Naive thymus-derived CD8-positive, alpha-beta T cell (primary cell): ENCODE results near the gene CYP1B1. TPM values are rescaled to one million over a fixed set of nuclear protein-coding genes. Genes with fewer than 3 reads are reported as not detected.

Source experiments
- ATAC-seq, 2 donors: fragments of 150-1000 bp; cut with Tn5 transposase in 1 of 2; sonication (Bioruptor Pico), chemical (Tn5 transposase) in 1 of 2; 1 replicate in 1 of 2; 2 replicates in 1 of 2; pipeline ENCODE4 v1.10.0; 2021; ENCODE audit warnings: mild to moderate bottlenecking in 2 of 2, moderate library complexity in 2 of 2
- POLR2A ChIA-PET: fragments of 350-600 bp; sonication (Branson Sonifier 250); formaldehyde crosslinking; loops from one replicate; lab custom pipeline; 2021; ENCODE audit warnings: antibody characterized with exemption; lab: Charles Lee
- DNase-seq, 10 donors: peaks; one replicate each; pipeline versions ENCODE4 v3.0.0 to v3.0.0-alpha.2; 2020 to 2022
- H3K27ac Mint-ChIP-seq, 10 donors: one replicate each; pipeline ENCODE4 v1.8.0; 2020 to 2022; ENCODE audit warnings: mild to moderate bottlenecking in 10 of 10, mixed read lengths in 10 of 10, moderate library complexity in 4 of 10, inconsistent platforms in 1 of 10
- H3K27me3 Mint-ChIP-seq, 5 donors: one replicate each; pipeline ENCODE4 v1.8.0; 2021 to 2022; ENCODE audit warnings: mixed read lengths in 5 of 5
- H3K36me3 Mint-ChIP-seq, 3 donors: one replicate each; pipeline ENCODE4 v1.8.0; 2020 to 2022; ENCODE audit warnings: mixed read lengths in 3 of 3, mild to moderate bottlenecking in 2 of 3, inconsistent platforms in 1 of 3
- H3K4me1 Mint-ChIP-seq, 4 donors: one replicate each; pipeline ENCODE4 v1.8.0; 2021 to 2022; ENCODE audit warnings: mixed read lengths in 4 of 4
- H3K4me3 Mint-ChIP-seq, 10 donors: one replicate each; pipeline ENCODE4 v1.8.0; 2020 to 2022; ENCODE audit warnings: mild to moderate bottlenecking in 10 of 10, mixed read lengths in 10 of 10, moderate library complexity in 6 of 10, inconsistent platforms in 1 of 10
- H3K9me3 Mint-ChIP-seq, 9 donors: one replicate each; pipeline ENCODE4 v1.8.0; 2020 to 2022; ENCODE audit warnings: mixed read lengths in 9 of 9, mild to moderate bottlenecking in 3 of 9, inconsistent platforms in 1 of 9, moderate library complexity in 1 of 9
- polyA plus RNA-seq, 3 donors: library from polyadenylated mRNA; unstranded; fragments of 300-500 nt; fragmentation: Illumina TruSeq; gene quantifications; one replicate each; pipeline ENCODE4 v1.2.3, GENCODE V29; 2021
- total RNA-seq, 8 experiments: library from RNA in 2 of 8; stranded (reverse) in 2 of 8; gene quantifications; one replicate each; pipeline ENCODE4 v1.2.3 and lab custom pipeline; 2021 to 2026

The CYP1B1 gene
- total and polyA plus RNA-seq, 5 experiments from 2014 or later: 0.10 to 3.9 (median 1.2) TPM; not detected in 1

GRCh38 chr2:38080346-38080745 lies 4.4 kb upstream of the CYP1B1 start:
- peaks cover 0 to 11% (median 6%) of the 10 kb centered on the region in 4 donors for H3K4me1 Mint-ChIP-seq
- DNase-seq: no peak
- peaks cover 19 to 75% (median 48%) of the 10 kb centered on the region in 5 donors for H3K27me3 Mint-ChIP-seq
- H3K36me3 Mint-ChIP-seq: no peaks in the 10 kb centered on the region
- ATAC-seq: no peak
- POLR2A ChIA-PET: no interaction called here
- no peak overlapping the region for H3K27ac Mint-ChIP-seq
- no peak overlapping the region for H3K4me3 Mint-ChIP-seq
- H3K9me3 Mint-ChIP-seq: no peaks in the 10 kb centered on the region

- ATAC-seq: no peak
- H3K27ac Mint-ChIP-seq: no peak overlapping the region
- no peaks in the 10 kb centered on the region for H3K36me3 Mint-ChIP-seq
- H3K9me3 Mint-ChIP-seq: no peaks in the 10 kb centered on the region
- peaks cover 17 to 71% (median 45%) of the 10 kb centered on the region in 5 donors for H3K27me3 Mint-ChIP-seq
- POLR2A ChIA-PET: no interaction called here
- H3K4me3 Mint-ChIP-seq: no peak overlapping the region
- DNase-seq: no peak
- H3K4me1 Mint-ChIP-seq: peaks cover 0 to 11% (median 6%) of the 10 kb centered on the region in 4 donors
Measured at GRCh38 chr2:38079116-38080052, 3.4 kb upstream of the CYP1B1 start.

- H3K4me3 Mint-ChIP-seq: peak overlapping the region in 6 of 10 donors; percentile 21 to 63 (median 50)
Measured at GRCh38 chr2:38077431-38077769, 1.4 kb upstream of the CYP1B1 start.

GRCh38 chr2:38076710-38077430 lies 919 bp upstream of the CYP1B1 start:
- peak overlapping the region in 8 of 10 donors; percentile 24 to 76 (median 60) for H3K4me3 Mint-ChIP-seq
- peak in 1 of 2 donors; percentile 32 for ATAC-seq
- no peak for DNase-seq
- POLR2A ChIA-PET: no interaction called here
- no peak overlapping the region for H3K27ac Mint-ChIP-seq
- H3K36me3 Mint-ChIP-seq: peaks cover 0 to 3% (median 0%) of the 10 kb centered on the region in 3 donors
- H3K9me3 Mint-ChIP-seq: no peaks in the 10 kb centered on the region
- peaks cover 25 to 66% (median 51%) of the 10 kb centered on the region in 5 donors for H3K27me3 Mint-ChIP-seq
- H3K4me1 Mint-ChIP-seq: peaks cover 5 to 19% (median 14%) of the 10 kb centered on the region in 4 donors

More at GRCh38 chr2:38077431-38077769, 1.4 kb upstream of the CYP1B1 start:
- no peak for ATAC-seq
- H3K36me3 Mint-ChIP-seq: peaks cover 0 to 3% (median 0%) of the 10 kb centered on the region in 3 donors
- H3K4me1 Mint-ChIP-seq: peaks cover 5 to 19% (median 14%) of the 10 kb centered on the region in 4 donors
- no peak for DNase-seq
- peaks cover 24 to 70% (median 51%) of the 10 kb centered on the region in 5 donors for H3K27me3 Mint-ChIP-seq
- no peak overlapping the region for H3K27ac Mint-ChIP-seq
- POLR2A ChIA-PET: no interaction called here
- no peaks in the 10 kb centered on the region for H3K9me3 Mint-ChIP-seq

- DNase-seq (no peak), ATAC-seq (peak in 1 of 2 donors; percentile 30)
- POLR2A ChIA-PET: no interaction called here
- peak overlapping the region in 9 of 10 donors; percentile 24 to 76 (median 60) for H3K4me3 Mint-ChIP-seq
- no peak overlapping the region for H3K27ac Mint-ChIP-seq
- H3K27me3 Mint-ChIP-seq: peaks cover 25 to 60% (median 49%) of the 10 kb centered on the region in 5 donors
- H3K9me3 Mint-ChIP-seq: no peaks in the 10 kb centered on the region
- peaks cover 5 to 19% (median 14%) of the 10 kb centered on the region in 4 donors for H3K4me1 Mint-ChIP-seq
- peaks cover 0 to 3% (median 0%) of the 10 kb centered on the region in 3 donors for H3K36me3 Mint-ChIP-seq
Measured at GRCh38 chr2:38076152-38076709, 280 bp upstream of the CYP1B1 start.

GRCh38 chr2:38074764-38075506 lies 1.0 kb downstream of the CYP1B1 start:
- Mint-ChIP-seq H3K36me3 (peaks cover 0 to 3% (median 0%) of the 10 kb centered on the region in 3 donors), H3K27ac (no peak overlapping the region), H3K9me3 (no peaks in the 10 kb centered on the region), H3K27me3 (peaks cover 25 to 47% (median 47%) of the 10 kb centered on the region in 5 donors), H3K4me1 (peaks cover 6 to 19% (median 14%) of the 10 kb centered on the region in 4 donors), H3K4me3 (peak overlapping the region in 3 of 10 donors; percentile 26 to 55 (median 32))
- ATAC-seq (no peak), DNase-seq (no peak)
- POLR2A ChIA-PET: no interaction called here

- ATAC-seq: no peak
- peaks cover 25 to 47% (median 39%) of the 10 kb centered on the region in 5 donors for H3K27me3 Mint-ChIP-seq
- peak overlapping the region in 1 of 10 donors; percentile 29 for H3K27ac Mint-ChIP-seq
Measured at GRCh38 chr2:38074058-38074763, 1.7 kb downstream of the CYP1B1 start.

GRCh38 chr2:38073211-38074057 lies 2.5 kb downstream of the CYP1B1 start:
- POLR2A ChIA-PET: no interaction called here
- H3K27me3 Mint-ChIP-seq: peaks cover 19 to 44% (median 39%) of the 10 kb centered on the region in 5 donors
- ATAC-seq (no peak), DNase-seq (no peak)
- no peaks in the 10 kb centered on the region for H3K9me3 Mint-ChIP-seq
- H3K4me3 Mint-ChIP-seq: peak overlapping the region in 9 of 10 donors; percentile 29 to 72 (median 62)
- peaks cover 6 to 19% (median 14%) of the 10 kb centered on the region in 4 donors for H3K4me1 Mint-ChIP-seq
- peaks cover 0 to 3% (median 0%) of the 10 kb centered on the region in 3 donors for H3K36me3 Mint-ChIP-seq
- no peak overlapping the region for H3K27ac Mint-ChIP-seq

More at GRCh38 chr2:38074058-38074763, 1.7 kb downstream of the CYP1B1 start:
- H3K4me1 Mint-ChIP-seq: peaks cover 6 to 19% (median 14%) of the 10 kb centered on the region in 4 donors
- no peak for DNase-seq
- POLR2A ChIA-PET: no interaction called here
- peaks cover 0 to 3% (median 0%) of the 10 kb centered on the region in 3 donors for H3K36me3 Mint-ChIP-seq
- no peaks in the 10 kb centered on the region for H3K9me3 Mint-ChIP-seq
- peak overlapping the region in 9 of 10 donors; percentile 29 to 72 (median 62) for H3K4me3 Mint-ChIP-seq

- POLR2A ChIA-PET: no interaction called here
- ATAC-seq: no peak
- no peaks in the 10 kb centered on the region for H3K9me3 Mint-ChIP-seq
- no peak for DNase-seq
- H3K4me3 Mint-ChIP-seq: no peak overlapping the region
- peaks cover 13 to 29% (median 25%) of the 10 kb centered on the region in 5 donors for H3K27me3 Mint-ChIP-seq
- H3K4me1 Mint-ChIP-seq: peaks cover 6 to 9% (median 8%) of the 10 kb centered on the region in 4 donors
- peaks cover 0 to 3% (median 0%) of the 10 kb centered on the region in 3 donors for H3K36me3 Mint-ChIP-seq
- no peak overlapping the region for H3K27ac Mint-ChIP-seq
Measured at GRCh38 chr2:38070438-38070837, 5.5 kb downstream of the CYP1B1 start.

- no peak overlapping the region for H3K4me3 Mint-ChIP-seq
- H3K27ac Mint-ChIP-seq: no peak overlapping the region
- no peak for DNase-seq
- H3K36me3 Mint-ChIP-seq: no peaks in the 10 kb centered on the region
- H3K4me1 Mint-ChIP-seq: peaks cover 0 to 1% (median 0%) of the 10 kb centered on the region in 4 donors
- ATAC-seq: no peak
- H3K27me3 Mint-ChIP-seq: peaks cover 6 to 18% (median 8%) of the 10 kb centered on the region in 5 donors
- POLR2A ChIA-PET: no interaction called here
- H3K9me3 Mint-ChIP-seq: no peaks in the 10 kb centered on the region
Measured at GRCh38 chr2:38068234-38068633, 7.7 kb downstream of the CYP1B1 start.
